Adrenal gland (tissue), 5 donors: ENCODE measurements around the gene PIK3R1.

ENCODE experiments used
- POLR2A ChIP-seq, 2 donors: fragments of 450-650 bp; IDR thresholded peaks; one replicate each; pipeline ENCODE4 v1.6.1; 2017; ENCODE audit warnings: antibody characterized with exemption in 2 of 2, mild to moderate bottlenecking in 2 of 2, moderate library complexity in 1 of 2
- TF ChIP-seq, protein P1 (sequence below), 6 experiments: fragments of 450-650 bp in 4 of 6; fragments of 200-600 bp in 2 of 6; sonication (generic) in 1 of 6; IDR thresholded peaks; 1 replicate in 5 of 6; 2 replicates in 1 of 6; pipeline versions ENCODE4 v1.5.1 to v1.8.0; 2016 to 2021; ENCODE audit warnings: antibody characterized with exemption in 6 of 6, mild to moderate bottlenecking in 2 of 6, moderate library complexity in 1 of 6
- donor health status: DM: no; HTN: no; CAD: no.

DNA sequence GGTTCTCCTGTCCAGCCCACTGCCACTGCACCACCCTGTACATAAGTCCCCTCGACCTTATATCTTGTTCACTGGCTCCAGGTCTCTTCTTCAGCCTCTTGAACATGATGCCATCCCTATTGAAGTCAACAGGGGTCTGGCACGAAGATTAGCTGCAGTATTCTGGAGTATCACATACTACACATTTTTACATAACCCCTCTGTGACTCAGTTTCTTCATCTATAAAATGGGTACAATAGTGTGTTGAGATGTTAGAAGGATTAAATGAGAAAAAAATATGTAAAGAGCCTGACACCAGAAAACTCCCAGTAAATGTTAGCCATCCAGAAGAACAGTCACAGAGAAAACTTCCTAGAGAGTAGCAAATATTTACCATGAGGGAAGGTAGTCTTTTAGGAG, 98.9 kb downstream of the PIK3R1 start:
- TF ChIP-seq, protein P1, sequence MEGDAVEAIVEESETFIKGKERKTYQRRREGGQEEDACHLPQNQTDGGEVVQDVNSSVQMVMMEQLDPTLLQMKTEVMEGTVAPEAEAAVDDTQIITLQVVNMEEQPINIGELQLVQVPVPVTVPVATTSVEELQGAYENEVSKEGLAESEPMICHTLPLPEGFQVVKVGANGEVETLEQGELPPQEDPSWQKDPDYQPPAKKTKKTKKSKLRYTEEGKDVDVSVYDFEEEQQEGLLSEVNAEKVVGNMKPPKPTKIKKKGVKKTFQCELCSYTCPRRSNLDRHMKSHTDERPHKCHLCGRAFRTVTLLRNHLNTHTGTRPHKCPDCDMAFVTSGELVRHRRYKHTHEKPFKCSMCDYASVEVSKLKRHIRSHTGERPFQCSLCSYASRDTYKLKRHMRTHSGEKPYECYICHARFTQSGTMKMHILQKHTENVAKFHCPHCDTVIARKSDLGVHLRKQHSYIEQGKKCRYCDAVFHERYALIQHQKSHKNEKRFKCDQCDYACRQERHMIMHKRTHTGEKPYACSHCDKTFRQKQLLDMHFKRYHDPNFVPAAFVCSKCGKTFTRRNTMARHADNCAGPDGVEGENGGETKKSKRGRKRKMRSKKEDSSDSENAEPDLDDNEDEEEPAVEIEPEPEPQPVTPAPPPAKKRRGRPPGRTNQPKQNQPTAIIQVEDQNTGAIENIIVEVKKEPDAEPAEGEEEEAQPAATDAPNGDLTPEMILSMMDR (IDR thresholded peaks at IDR 0.05), result no peak
- no peak for TF ChIP-seq POLR2A (IDR thresholded peaks at IDR 0.05)
